ENCODE data around the gene HDAC9.
"Not testable (repeated sequence)": the region's sequence is repeated elsewhere in the genome, so short reads cannot be mapped to it uniquely, and the experiment has no call there.

The HDAC9 gene

GRCh38 chr7:18974803-18975202 lies 479.3 kb downstream of the HDAC9 start:
- Histone ChIP-seq H3K27ac (peak overlapping the region; percentile 53 to 64), H3K27me3 (no peaks in the 10 kb centered on the region), H3K4me1 (peaks cover 0 to 45% (median 26%) of the 10 kb centered on the region in 4 donors), H3K36me3 (no peaks in the 10 kb centered on the region), H3K9me3 (no peaks in the 10 kb centered on the region), H3K4me3 (no peak overlapping the region)
- intact Hi-C loops (cut with DNase I; ENCODE audit: low total_unique reads): no loop called here
- no peak for TF ChIP-seq CTCF (IDR thresholded peaks at IDR 0.05)
- DNase-seq: no peak

- Histone ChIP-seq H3K9me3 (no peaks in the 10 kb centered on the region), H3K4me1 (peaks cover 0 to 45% (median 26%) of the 10 kb centered on the region in 4 donors), H3K27ac (peak overlapping the region; percentile 53 to 64), H3K27me3 (no peaks in the 10 kb centered on the region), H3K4me3 (no peak overlapping the region), H3K36me3 (no peaks in the 10 kb centered on the region)
- intact Hi-C loops (cut with DNase I; ENCODE audit: low total_unique reads): no loop called here
- TF ChIP-seq CTCF (IDR thresholded peaks at IDR 0.05): no peak
- no peak for DNase-seq
Observed at GRCh38 chr7:18975276-18975675, 479.7 kb downstream of the HDAC9 start.

- Histone ChIP-seq H3K9me3 (no peaks in the 10 kb centered on the region), H3K27me3 (no peaks in the 10 kb centered on the region), H3K27ac (peak overlapping the region; percentile 53 to 64), H3K4me3 (no peak overlapping the region), H3K36me3 (no peaks in the 10 kb centered on the region), H3K4me1 (peaks cover 0 to 45% (median 26%) of the 10 kb centered on the region in 4 donors)
- intact Hi-C loops (cut with DNase I; ENCODE audit: low total_unique reads): no loop called here
- no peak for TF ChIP-seq CTCF (IDR thresholded peaks at IDR 0.05)
- DNase-seq: no peak
Observed at GRCh38 chr7:18975689-18976280, 480.2 kb downstream of the HDAC9 start.

GRCh38 chr7:18976715-18977471 lies 481.3 kb downstream of the HDAC9 start:
- no peak for TF ChIP-seq CTCF (IDR thresholded peaks at IDR 0.05)
- H3K27me3 ChIP-seq: no peaks in the 10 kb centered on the region
- no peak for DNase-seq
- H3K4me1 ChIP-seq: peaks cover 0 to 45% (median 26%) of the 10 kb centered on the region in 4 donors
- H3K4me3 ChIP-seq: no peak overlapping the region
- no peaks in the 10 kb centered on the region for H3K36me3 ChIP-seq
- no peaks in the 10 kb centered on the region for H3K9me3 ChIP-seq
- peak overlapping the region; percentile 13 to 64 for H3K27ac ChIP-seq
- intact Hi-C loops (cut with DNase I; ENCODE audit: low total_unique reads): no loop called here

- no peak overlapping the region for H3K4me3 ChIP-seq
- peaks cover 0 to 45% (median 26%) of the 10 kb centered on the region in 4 donors for H3K4me1 ChIP-seq
- peak overlapping the region; percentile 13 to 64 for H3K27ac ChIP-seq
- no peak for TF ChIP-seq CTCF (IDR thresholded peaks at IDR 0.05)
- no peak for DNase-seq
- H3K36me3 ChIP-seq: no peaks in the 10 kb centered on the region
- intact Hi-C loops (cut with DNase I; ENCODE audit: low total_unique reads): no loop called here
- no peaks in the 10 kb centered on the region for H3K27me3 ChIP-seq
- no peaks in the 10 kb centered on the region for H3K9me3 ChIP-seq
Observed at GRCh38 chr7:18978108-18978495, 482.6 kb downstream of the HDAC9 start.

GRCh38 chr7:18990700-18991099 lies 495.2 kb downstream of the HDAC9 start:
- DNase-seq; H3K27ac ChIP-seq; H3K27me3 ChIP-seq; H3K9me3 ChIP-seq; intact Hi-C loops (cut with DNase I; ENCODE audit: low total_unique reads); H3K36me3 ChIP-seq; H3K4me3 ChIP-seq; H3K4me1 ChIP-seq: not testable (repeated sequence)
